ENCODE results near the gene MC1R.
"Not testable (repeated sequence)": the region's sequence is repeated elsewhere in the genome, so short reads cannot be mapped to it uniquely, and the experiment has no call there.

Gene MC1R

GRCh38 chr16:89962754-89963498 lies 44.3 kb downstream of the MC1R start:
- no peak for DNase-seq (ENCODE audit: low spot score)

- DNase-seq (ENCODE audit: low spot score), result no peak
These were observed 45.5 kb downstream of the MC1R start for GRCh38 chr16:89964201-89964600.

DNA sequence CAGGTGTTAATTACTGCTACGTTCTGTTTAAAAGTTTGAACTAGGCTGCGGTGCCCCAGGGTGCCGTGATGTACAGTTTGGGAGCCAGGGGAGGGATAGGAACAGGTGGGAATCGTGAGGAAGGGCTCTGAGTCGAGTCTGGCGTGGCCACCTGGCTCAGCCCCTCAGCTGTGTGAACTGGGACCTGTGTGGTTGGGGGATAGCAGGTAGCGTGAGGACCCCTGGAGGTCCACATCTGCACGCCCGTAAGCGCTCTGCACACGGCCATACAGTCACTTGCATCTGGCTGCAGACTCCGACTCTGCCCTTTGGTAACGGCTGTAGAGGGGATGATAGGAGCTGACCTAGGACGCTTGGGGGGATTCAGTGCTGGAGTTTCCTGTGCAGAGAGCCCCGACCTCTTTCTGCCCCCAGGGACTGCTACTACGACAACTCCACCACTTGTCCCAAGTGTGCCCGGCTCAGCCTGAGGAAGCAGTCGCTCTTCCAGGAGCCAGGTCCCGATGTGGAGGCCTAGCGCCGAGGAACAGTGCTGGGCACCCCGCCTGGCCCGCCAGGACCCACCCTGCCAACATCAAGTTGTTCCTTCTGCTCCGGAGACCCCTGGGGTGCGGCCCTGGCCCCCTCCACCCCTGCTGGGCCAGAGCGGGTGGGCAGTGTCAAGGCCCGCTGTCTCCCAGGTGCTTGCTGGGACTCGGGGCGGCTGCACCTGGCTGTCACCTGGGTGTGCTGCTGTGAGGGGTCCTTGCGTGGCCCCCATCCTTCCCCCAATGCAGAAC lies 47.0 kb downstream of the MC1R start:
- DNase-seq (ENCODE audit: low spot score), result no peak

DNA sequence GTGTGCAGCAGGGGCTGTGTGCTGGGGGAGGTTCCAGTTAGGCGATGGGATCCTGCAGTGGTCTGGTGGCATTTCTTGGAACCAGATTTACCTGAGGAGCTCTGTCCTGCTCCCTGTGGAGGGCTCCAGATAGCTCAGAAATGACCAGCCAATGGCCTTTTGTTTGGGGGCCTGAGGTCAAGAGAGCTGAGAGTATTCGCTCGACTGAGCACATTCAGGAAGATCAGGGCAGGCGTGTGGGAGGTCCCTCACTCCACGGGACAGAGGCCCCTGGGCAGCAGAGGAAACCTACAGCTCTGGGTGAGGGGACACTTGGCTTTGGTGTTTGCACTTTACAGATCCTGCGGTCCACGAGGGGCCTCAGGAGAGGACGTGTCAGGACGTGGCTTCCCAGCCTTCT lies 48.1 kb downstream of the MC1R start:
- DNase-seq (ENCODE audit: low spot score), result no peak

- DNase-seq (ENCODE audit: low spot score), result not testable (repeated sequence)
These were observed 48.8 kb downstream of the MC1R start for GRCh38 chr16:89967436-89967835.

DNA sequence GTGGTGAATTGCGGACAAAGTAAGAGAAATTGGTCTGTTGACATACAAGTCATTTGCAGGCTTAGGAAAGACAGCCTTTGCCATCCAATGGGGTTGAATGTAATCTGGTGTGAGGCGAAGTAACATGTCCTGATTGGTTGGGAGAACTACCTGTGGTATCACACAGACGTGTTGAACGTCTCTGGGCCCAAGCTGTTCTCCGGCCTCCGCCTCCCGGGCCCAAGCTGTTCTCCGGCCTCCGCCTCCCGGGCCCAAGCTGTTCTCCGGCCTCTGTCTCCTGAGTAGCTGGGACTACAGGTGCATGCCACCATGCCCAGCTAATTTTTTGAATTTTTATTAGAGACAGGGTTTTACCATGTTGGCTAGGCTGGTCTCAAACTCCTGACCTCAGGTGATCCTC lies 49.4 kb downstream of the MC1R start:
- not testable (repeated sequence) for DNase-seq (ENCODE audit: low spot score)

- DNase-seq (ENCODE audit: low spot score), result no peak
These were observed 51.2 kb downstream of the MC1R start for GRCh38 chr16:89969741-89970410.

Data from LoVo (cell line).